ENCODE data around the gene YPEL1.

Gene YPEL1

GRCh38 chr22:21685164-21685513 lies 50.5 kb downstream of the YPEL1 start:
- no peak for TF ChIP-seq EZH2phosphoT487 (IDR thresholded peaks at IDR 0.05; ENCODE audit: borderline replicate concordance)
- no peak for TF ChIP-seq CTCF (conservative IDR thresholded peaks at IDR 0.05; ENCODE audit: low read length)

GRCh38 chr22:21684492-21685163 lies 51.0 kb downstream of the YPEL1 start:
- no peaks in the 10 kb centered on the region for H3K9me2 ChIP-seq (replicated peaks; ENCODE audit: low read depth, low read length)
- H4K20me1 ChIP-seq (ENCODE audit: insufficient read depth, low read length, poor library complexity, severe bottlenecking) = no peaks in the 10 kb centered on the region
- H3K27me3 ChIP-seq (ENCODE audit: insufficient read depth, low read length, poor library complexity, severe bottlenecking) = no peaks in the 10 kb centered on the region
- H3K79me2 ChIP-seq (ENCODE audit: insufficient read depth, low read length) = no peaks in the 10 kb centered on the region
- no peaks in the 10 kb centered on the region for H3K4me1 ChIP-seq (ENCODE audit: insufficient read depth, low read length, poor library complexity, severe bottlenecking)
- H3F3A ChIP-seq (ENCODE audit: low read depth) = no peaks in the 10 kb centered on the region
- H2AFZ ChIP-seq (ENCODE audit: low read length) = no peak overlapping the region
- TF ChIP-seq CTCF (conservative IDR thresholded peaks at IDR 0.05; ENCODE audit: low read length) = no peak
- TF ChIP-seq EZH2phosphoT487 (IDR thresholded peaks at IDR 0.05; ENCODE audit: borderline replicate concordance) = no peak
- no peak overlapping the region for H3K4me2 ChIP-seq (ENCODE audit: low read depth, low read length, poor library complexity, severe bottlenecking)
- H3K36me3 ChIP-seq (ENCODE audit: insufficient read depth, low read length) = peaks cover 32% of the 10 kb centered on the region; the same call in 1 of the 2 replicates
- no peak overlapping the region for H3K4me3 ChIP-seq (ENCODE audit: low read length, poor library complexity, severe bottlenecking)
- H3K9me3 ChIP-seq (ENCODE audit: insufficient read depth, low read depth, low read length) = no peaks in the 10 kb centered on the region
- H3K9ac ChIP-seq (ENCODE audit: low read depth, low read length, poor library complexity, severe bottlenecking) = no peak overlapping the region

More at GRCh38 chr22:21685164-21685513, 50.5 kb downstream of the YPEL1 start:
- Histone ChIP-seq H3K4me3 (ENCODE audit: low read length, poor library complexity, severe bottlenecking) (no peak overlapping the region), H3K79me2 (ENCODE audit: insufficient read depth, low read length) (no peaks in the 10 kb centered on the region), H3F3A (ENCODE audit: low read depth) (no peaks in the 10 kb centered on the region), H2AFZ (ENCODE audit: low read length) (no peak overlapping the region), H3K4me2 (ENCODE audit: low read depth, low read length, poor library complexity, severe bottlenecking) (no peak overlapping the region), H3K27me3 (ENCODE audit: insufficient read depth, low read length, poor library complexity, severe bottlenecking) (no peaks in the 10 kb centered on the region), H4K20me1 (ENCODE audit: insufficient read depth, low read length, poor library complexity, severe bottlenecking) (no peaks in the 10 kb centered on the region), H3K9ac (ENCODE audit: low read depth, low read length, poor library complexity, severe bottlenecking) (no peak overlapping the region), H3K36me3 (ENCODE audit: insufficient read depth, low read length) (peaks cover 32% of the 10 kb centered on the region; the same call in 1 of the 2 replicates), H3K9me2 (replicated peaks; ENCODE audit: low read depth, low read length) (no peaks in the 10 kb centered on the region), H3K4me1 (ENCODE audit: insufficient read depth, low read length, poor library complexity, severe bottlenecking) (no peaks in the 10 kb centered on the region), H3K9me3 (ENCODE audit: insufficient read depth, low read depth, low read length) (no peaks in the 10 kb centered on the region)

GRCh38 chr22:21683401-21683811 lies 52.2 kb downstream of the YPEL1 start:
- Histone ChIP-seq H3K9ac (ENCODE audit: low read depth, low read length, poor library complexity, severe bottlenecking) (no peak overlapping the region), H3K4me3 (ENCODE audit: low read length, poor library complexity, severe bottlenecking) (no peak overlapping the region), H3K36me3 (ENCODE audit: insufficient read depth, low read length) (peaks cover 32% of the 10 kb centered on the region; the same call in 1 of the 2 replicates), H3K27me3 (ENCODE audit: insufficient read depth, low read length, poor library complexity, severe bottlenecking) (no peaks in the 10 kb centered on the region), H3K4me2 (ENCODE audit: low read depth, low read length, poor library complexity, severe bottlenecking) (no peak overlapping the region), H3K9me2 (replicated peaks; ENCODE audit: low read depth, low read length) (no peaks in the 10 kb centered on the region), H3F3A (ENCODE audit: low read depth) (no peaks in the 10 kb centered on the region), H4K20me1 (ENCODE audit: insufficient read depth, low read length, poor library complexity, severe bottlenecking) (no peaks in the 10 kb centered on the region), H3K4me1 (ENCODE audit: insufficient read depth, low read length, poor library complexity, severe bottlenecking) (no peaks in the 10 kb centered on the region), H2AFZ (ENCODE audit: low read length) (no peak overlapping the region), H3K9me3 (ENCODE audit: insufficient read depth, low read depth, low read length) (no peaks in the 10 kb centered on the region), H3K79me2 (ENCODE audit: insufficient read depth, low read length) (no peaks in the 10 kb centered on the region)
- TF ChIP-seq EZH2phosphoT487 (IDR thresholded peaks at IDR 0.05; ENCODE audit: borderline replicate concordance) (no peak), CTCF (conservative IDR thresholded peaks at IDR 0.05; ENCODE audit: low read length) (no peak)

All from Loucy (cell line).